GM12801 (cell line): ENCODE results near the gene RHO.

Experiments used
- CTCF ChIP-seq: IDR thresholded peaks from one replicate; pipeline ENCODE4 v1.5.1; 2011; ENCODE audit warnings: control low read depth; ENCODE audit not compliant: insufficient read length; ENCODE audit errors: extremely low read depth

RHO gene

GRCh38 chr3:129514110-129514509, 14.3 kb upstream of the RHO start:
- TF ChIP-seq CTCF = no peak

GRCh38 chr3:129514563-129514962, 13.9 kb upstream of the RHO start:
- no peak for TF ChIP-seq CTCF

DNA sequence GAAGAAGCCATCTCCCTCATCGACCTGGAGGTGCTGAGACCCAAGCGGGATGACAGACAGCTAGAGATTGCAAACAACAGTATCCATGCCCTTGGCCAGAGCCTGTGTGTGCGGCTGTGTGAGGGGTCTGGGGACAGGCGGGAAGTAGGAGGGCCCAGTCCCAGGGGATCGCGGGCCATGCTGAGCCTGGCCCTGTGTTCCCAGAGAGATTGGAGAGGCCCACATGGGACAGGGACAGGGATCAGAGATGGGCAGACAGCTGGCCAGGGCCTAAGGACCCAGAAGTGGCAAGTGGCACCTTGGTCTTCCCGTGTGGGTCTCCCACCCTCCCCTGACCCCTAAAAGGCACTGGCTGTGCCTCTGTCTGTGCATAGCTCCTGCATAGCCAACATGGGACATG, 10.9 kb upstream of the RHO start:
- no peak for TF ChIP-seq CTCF

- no peak for TF ChIP-seq CTCF
Measured at GRCh38 chr3:129518038-129518561, 10.3 kb upstream of the RHO start.

DNA sequence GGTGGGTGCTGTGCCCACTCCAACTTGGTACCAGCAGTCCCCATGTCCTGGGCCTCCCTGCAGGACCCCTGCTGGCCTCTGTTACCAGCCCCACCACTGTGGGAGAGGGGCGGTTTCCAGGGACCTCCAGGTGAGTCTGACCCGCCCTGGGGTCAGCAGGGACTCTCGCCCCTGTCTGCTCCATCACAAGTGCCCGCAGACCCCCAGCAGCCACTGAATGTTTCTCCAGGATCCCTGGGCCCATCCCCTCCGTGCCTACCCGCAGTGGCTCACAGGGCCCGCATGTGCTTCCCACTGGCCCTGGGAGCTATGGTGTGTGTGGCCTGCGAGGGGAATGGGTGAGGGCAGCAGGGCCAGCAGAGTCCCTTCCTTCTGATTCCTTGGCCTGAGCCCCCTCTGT, 9.9 kb upstream of the RHO start:
- no peak for TF ChIP-seq CTCF

DNA sequence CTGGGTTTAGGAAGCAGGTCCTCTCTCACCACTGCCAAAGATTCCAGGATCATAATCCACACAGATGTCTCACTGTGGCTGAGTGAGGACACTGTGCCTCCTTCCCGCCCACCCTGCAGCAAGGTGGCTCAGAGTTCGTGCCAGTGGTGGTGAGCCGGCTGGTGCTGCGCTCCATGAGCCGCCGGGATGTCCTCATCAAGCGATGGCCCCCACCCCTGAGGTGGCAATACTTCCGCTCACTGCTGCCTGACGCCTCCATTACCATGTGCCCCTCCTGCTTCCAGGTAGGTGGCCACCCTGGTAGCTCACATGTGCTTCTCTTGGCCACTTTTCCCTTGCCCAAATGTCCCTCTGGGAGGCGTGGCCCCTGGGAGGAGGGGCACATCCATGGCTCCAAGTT, 9.0 kb upstream of the RHO start:
- TF ChIP-seq CTCF = no peak

- no peak for TF ChIP-seq CTCF
Measured at GRCh38 chr3:129519896-129520715, 8.3 kb upstream of the RHO start.
